ENCODE measurements around the gene LCE7A. TPM values are rescaled to one million over a fixed set of nuclear protein-coding genes. Genes with fewer than 3 reads are reported as not detected.

LCE7A gene
- polyA plus RNA-seq, 1 donor from 2014 or later = not detected

DNA sequence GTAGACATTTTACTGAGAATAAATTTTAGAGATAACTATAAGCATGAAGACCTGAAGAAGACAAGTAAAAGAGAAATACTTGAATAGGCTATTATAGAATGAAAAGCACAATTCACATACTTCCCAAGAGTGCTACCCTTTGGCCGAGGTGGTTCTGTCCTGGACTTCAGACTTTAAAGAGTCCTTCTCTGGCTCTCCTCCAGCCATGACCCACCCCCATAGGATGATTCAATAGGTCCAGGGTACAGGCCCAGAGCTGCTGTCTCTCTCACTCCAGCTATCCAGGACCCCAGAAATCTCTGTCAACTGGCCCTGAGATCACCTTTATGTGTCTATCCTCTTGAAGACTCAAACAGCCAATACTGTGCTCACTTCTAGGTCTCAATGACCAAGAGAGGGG, 17.0 kb downstream of the LCE7A start:
- TF ChIP-seq MXI1 (conservative IDR thresholded peaks at IDR 0.05; ENCODE audit: poor library complexity, severe bottlenecking) = no peak
- TF ChIP-seq, protein P1, sequence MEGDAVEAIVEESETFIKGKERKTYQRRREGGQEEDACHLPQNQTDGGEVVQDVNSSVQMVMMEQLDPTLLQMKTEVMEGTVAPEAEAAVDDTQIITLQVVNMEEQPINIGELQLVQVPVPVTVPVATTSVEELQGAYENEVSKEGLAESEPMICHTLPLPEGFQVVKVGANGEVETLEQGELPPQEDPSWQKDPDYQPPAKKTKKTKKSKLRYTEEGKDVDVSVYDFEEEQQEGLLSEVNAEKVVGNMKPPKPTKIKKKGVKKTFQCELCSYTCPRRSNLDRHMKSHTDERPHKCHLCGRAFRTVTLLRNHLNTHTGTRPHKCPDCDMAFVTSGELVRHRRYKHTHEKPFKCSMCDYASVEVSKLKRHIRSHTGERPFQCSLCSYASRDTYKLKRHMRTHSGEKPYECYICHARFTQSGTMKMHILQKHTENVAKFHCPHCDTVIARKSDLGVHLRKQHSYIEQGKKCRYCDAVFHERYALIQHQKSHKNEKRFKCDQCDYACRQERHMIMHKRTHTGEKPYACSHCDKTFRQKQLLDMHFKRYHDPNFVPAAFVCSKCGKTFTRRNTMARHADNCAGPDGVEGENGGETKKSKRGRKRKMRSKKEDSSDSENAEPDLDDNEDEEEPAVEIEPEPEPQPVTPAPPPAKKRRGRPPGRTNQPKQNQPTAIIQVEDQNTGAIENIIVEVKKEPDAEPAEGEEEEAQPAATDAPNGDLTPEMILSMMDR (IDR thresholded peaks at IDR 0.05; ENCODE audit: poor library complexity, severe bottlenecking) = no peak
- no peak for TF ChIP-seq SMC3 (conservative IDR thresholded peaks at IDR 0.05; ENCODE audit: poor library complexity)
- TF ChIP-seq EZH2 (IDR thresholded peaks at IDR 0.05; ENCODE audit: borderline replicate concordance, insufficient read depth, low read length, poor library complexity, severe bottlenecking) = no peak
- TF ChIP-seq POLR2AphosphoS5 (IDR thresholded peaks at IDR 0.05) = no peak
- TF ChIP-seq RAD21 (conservative IDR thresholded peaks at IDR 0.05) = no peak
- no peak for TF ChIP-seq EP300 (conservative IDR thresholded peaks at IDR 0.05; ENCODE audit: poor library complexity, severe bottlenecking)

DNA sequence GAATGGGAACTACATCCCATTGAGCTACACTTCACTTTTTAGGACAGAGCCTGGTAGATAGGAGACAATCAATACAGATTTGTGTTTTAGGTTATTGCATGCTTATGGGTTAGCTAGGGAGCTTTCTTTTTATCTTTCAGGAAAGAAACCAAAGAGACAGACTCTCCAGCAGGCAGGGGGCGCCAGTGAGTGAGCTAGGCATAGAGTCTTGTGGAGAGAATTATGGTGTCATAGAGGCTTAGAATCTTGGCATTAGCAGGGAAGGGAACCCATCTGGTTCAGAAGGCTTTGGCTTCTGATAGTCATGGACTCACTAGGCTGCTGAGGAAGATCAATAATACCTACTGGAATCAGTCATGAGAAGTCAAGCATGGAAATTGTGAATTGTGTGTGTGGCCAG, 18.2 kb downstream of the LCE7A start, which contains the start of gene SMCP:
SMCP (plus strand) TSS at position 281 of the 400 bp plus-strand sequence. CDS start 6,101 bp downstream, outside the sequence.
- no peaks in the 10 kb centered on the region for H3K36me3 ChIP-seq (ENCODE audit: insufficient read depth, low read length)
- no peaks in the 10 kb centered on the region for H3K9me2 ChIP-seq (ENCODE audit: insufficient read depth, low read length)
- H2AFZ ChIP-seq (ENCODE audit: low read depth, low read length) = no peak within 1 kb of the TSS
- H3K9me3 ChIP-seq (ENCODE audit: low read length) = no peaks in the 10 kb centered on the region
- H3K79me2 ChIP-seq (replicated peaks; ENCODE audit: insufficient read depth, low read length) = no peaks in the 10 kb centered on the region
- H3K27ac ChIP-seq (ENCODE audit: low read length) = no peak within 1 kb of the TSS
- H3F3A ChIP-seq (ENCODE audit: insufficient read depth, low read length, poor library complexity, severe bottlenecking) = no peaks in the 10 kb centered on the region
- H3K4me3 ChIP-seq (ENCODE audit: low read length) = no peak within 1 kb of the TSS
- no peaks in the 10 kb centered on the region for H3K27me3 ChIP-seq (ENCODE audit: insufficient read depth, low read depth, low read length)
- no peaks in the 10 kb centered on the region for H4K20me1 ChIP-seq (ENCODE audit: insufficient read depth)
- no peak within 1 kb of the TSS for H3K9ac ChIP-seq (ENCODE audit: low read length)
- TF ChIP-seq, protein P2, sequence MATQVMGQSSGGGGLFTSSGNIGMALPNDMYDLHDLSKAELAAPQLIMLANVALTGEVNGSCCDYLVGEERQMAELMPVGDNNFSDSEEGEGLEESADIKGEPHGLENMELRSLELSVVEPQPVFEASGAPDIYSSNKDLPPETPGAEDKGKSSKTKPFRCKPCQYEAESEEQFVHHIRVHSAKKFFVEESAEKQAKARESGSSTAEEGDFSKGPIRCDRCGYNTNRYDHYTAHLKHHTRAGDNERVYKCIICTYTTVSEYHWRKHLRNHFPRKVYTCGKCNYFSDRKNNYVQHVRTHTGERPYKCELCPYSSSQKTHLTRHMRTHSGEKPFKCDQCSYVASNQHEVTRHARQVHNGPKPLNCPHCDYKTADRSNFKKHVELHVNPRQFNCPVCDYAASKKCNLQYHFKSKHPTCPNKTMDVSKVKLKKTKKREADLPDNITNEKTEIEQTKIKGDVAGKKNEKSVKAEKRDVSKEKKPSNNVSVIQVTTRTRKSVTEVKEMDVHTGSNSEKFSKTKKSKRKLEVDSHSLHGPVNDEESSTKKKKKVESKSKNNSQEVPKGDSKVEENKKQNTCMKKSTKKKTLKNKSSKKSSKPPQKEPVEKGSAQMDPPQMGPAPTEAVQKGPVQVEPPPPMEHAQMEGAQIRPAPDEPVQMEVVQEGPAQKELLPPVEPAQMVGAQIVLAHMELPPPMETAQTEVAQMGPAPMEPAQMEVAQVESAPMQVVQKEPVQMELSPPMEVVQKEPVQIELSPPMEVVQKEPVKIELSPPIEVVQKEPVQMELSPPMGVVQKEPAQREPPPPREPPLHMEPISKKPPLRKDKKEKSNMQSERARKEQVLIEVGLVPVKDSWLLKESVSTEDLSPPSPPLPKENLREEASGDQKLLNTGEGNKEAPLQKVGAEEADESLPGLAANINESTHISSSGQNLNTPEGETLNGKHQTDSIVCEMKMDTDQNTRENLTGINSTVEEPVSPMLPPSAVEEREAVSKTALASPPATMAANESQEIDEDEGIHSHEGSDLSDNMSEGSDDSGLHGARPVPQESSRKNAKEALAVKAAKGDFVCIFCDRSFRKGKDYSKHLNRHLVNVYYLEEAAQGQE (IDR thresholded peaks at IDR 0.05; ENCODE audit: borderline replicate concordance) = no peak
- no peak for TF ChIP-seq EP300 (conservative IDR thresholded peaks at IDR 0.05; ENCODE audit: poor library complexity, severe bottlenecking)
- TF ChIP-seq RAD21 (conservative IDR thresholded peaks at IDR 0.05) = no peak
- TF ChIP-seq TAF1 (IDR thresholded peaks at IDR 0.05; ENCODE audit: low read depth) = no peak
- no peak for TF ChIP-seq SMC3 (conservative IDR thresholded peaks at IDR 0.05; ENCODE audit: poor library complexity)
- TF ChIP-seq, protein P1 (IDR thresholded peaks at IDR 0.05; ENCODE audit: poor library complexity, severe bottlenecking) = no peak
- TF ChIP-seq POLR2AphosphoS5 (IDR thresholded peaks at IDR 0.05) = no peak
- no peak for TF ChIP-seq EZH2 (IDR thresholded peaks at IDR 0.05; ENCODE audit: borderline replicate concordance, insufficient read depth, low read length, poor library complexity, severe bottlenecking)
- TF ChIP-seq MXI1 (conservative IDR thresholded peaks at IDR 0.05; ENCODE audit: poor library complexity, severe bottlenecking) = no peak
- no peak within 1 kb of the TSS for H3K4me2 ChIP-seq (ENCODE audit: low read length)

More for the DNA sequence above, 17.0 kb downstream of the LCE7A start:
- H3K27ac ChIP-seq (ENCODE audit: low read length) = no peak overlapping the region
- no peak overlapping the region for H3K9ac ChIP-seq (ENCODE audit: low read length)
- H3K4me2 ChIP-seq (ENCODE audit: low read length) = no peak overlapping the region
- H3K9me2 ChIP-seq (ENCODE audit: insufficient read depth, low read length) = no peaks in the 10 kb centered on the region
- H2AFZ ChIP-seq (ENCODE audit: low read depth, low read length) = no peak overlapping the region
- H3K79me2 ChIP-seq (replicated peaks; ENCODE audit: insufficient read depth, low read length) = no peaks in the 10 kb centered on the region
- no peak overlapping the region for H3K4me3 ChIP-seq (ENCODE audit: low read length)
- H3K27me3 ChIP-seq (ENCODE audit: insufficient read depth, low read depth, low read length) = no peaks in the 10 kb centered on the region
- no peaks in the 10 kb centered on the region for H4K20me1 ChIP-seq (ENCODE audit: insufficient read depth)
- H3K36me3 ChIP-seq (ENCODE audit: insufficient read depth, low read length) = no peaks in the 10 kb centered on the region
- no peaks in the 10 kb centered on the region for H3K9me3 ChIP-seq (ENCODE audit: low read length)
- H3F3A ChIP-seq (ENCODE audit: insufficient read depth, low read length, poor library complexity, severe bottlenecking) = no peaks in the 10 kb centered on the region

All from neural cell (in vitro differentiated cells).